Mesothelial cell of epicardium (in vitro differentiated cells): ENCODE results near the gene DMRTA1. TPM values are rescaled to one million over a fixed set of nuclear protein-coding genes. Genes with fewer than 3 reads are reported as not detected.

Source experiments
- DNase-seq, 2 experiments: peaks; one replicate each; pipeline ENCODE4 v3.0.0; 2021; ENCODE audit warnings: low spot score in 2 of 2; ENCODE audit not compliant: unreplicated experiment in 2 of 2
- H3K27ac Mint-ChIP-seq: 2 replicates; pipeline ENCODE4 v1.8.0; 2021; ENCODE audit warnings: mixed read lengths
- H3K27me3 Mint-ChIP-seq: 2 replicates; pipeline ENCODE4 v1.8.0; 2021; ENCODE audit warnings: low read depth, mixed read lengths
- H3K36me3 Mint-ChIP-seq: 2 replicates; pipeline ENCODE4 v1.8.0; 2021; ENCODE audit warnings: mixed read lengths
- H3K4me1 Mint-ChIP-seq: 2 replicates; pipeline ENCODE4 v1.8.0; 2021; ENCODE audit warnings: mixed read lengths
- H3K4me3 Mint-ChIP-seq: 2 replicates; pipeline ENCODE4 v1.8.0; 2021; ENCODE audit warnings: mild to moderate bottlenecking, moderate library complexity, mixed read lengths
- H3K9me3 Mint-ChIP-seq: 2 replicates; pipeline ENCODE4 v1.8.0; 2021; ENCODE audit warnings: mixed read lengths
- CTCF ChIP-seq: fragments of 200-600 bp; sonication (generic); IDR thresholded peaks from one replicate; pipeline ENCODE4 v1.5.0; 2021; ENCODE audit warnings: antibody characterized with exemption; ENCODE audit not compliant: unreplicated experiment
- total RNA-seq: library from RNA; stranded (reverse); gene quantifications from 3 replicates; pipeline ENCODE4 v1.2.1, GENCODE V29; 2021

The DMRTA1 gene
- total RNA-seq, 1 donor from 2014 or later = 1.6 TPM

DNA sequence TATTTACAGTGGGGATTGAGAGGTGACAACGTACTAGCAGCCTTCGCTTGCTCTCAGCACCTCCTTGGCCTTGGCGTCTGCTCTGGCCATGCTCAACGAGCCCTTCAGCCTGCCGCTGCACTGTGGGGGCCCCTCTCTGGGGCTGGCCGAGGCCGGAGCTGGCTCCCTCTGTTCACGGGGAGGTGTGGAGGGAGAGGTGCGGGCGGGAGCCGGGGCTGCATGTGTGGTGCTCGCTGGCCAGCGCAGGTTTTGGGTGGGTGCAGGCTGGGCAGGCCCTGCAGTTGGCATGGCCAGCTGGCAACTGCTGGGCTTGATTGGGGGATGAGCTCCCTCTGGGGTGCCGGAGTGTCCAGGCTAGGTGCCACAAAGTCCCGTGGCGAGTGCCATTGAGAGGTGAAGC is 5.8 kb upstream of the DMRTA1 start:
- Mint-ChIP-seq H3K4me3 (no peak overlapping the region), H3K9me3 (no peaks in the 10 kb centered on the region), H3K4me1 (no peaks in the 10 kb centered on the region), H3K27me3 (peaks cover 13% of the 10 kb centered on the region), H3K27ac (no peak overlapping the region), H3K36me3 (no peaks in the 10 kb centered on the region)
- TF ChIP-seq CTCF = no peak
- DNase-seq = no peak

GRCh38 chr9:22446950-22447617 is 460 bp downstream of the DMRTA1 start:
- Mint-ChIP-seq H3K27me3 (peaks cover 26% of the 10 kb centered on the region), H3K4me1 (peaks cover 13% of the 10 kb centered on the region), H3K4me3 (peak overlapping the region; percentile 81), H3K9me3 (no peaks in the 10 kb centered on the region), H3K36me3 (no peaks in the 10 kb centered on the region), H3K27ac (peak overlapping the region; percentile 71)
- no peak for TF ChIP-seq CTCF
- peak; percentile 58 to 81 for DNase-seq

GRCh38 chr9:22447618-22448305 is 1.1 kb downstream of the DMRTA1 start:
- no peak for DNase-seq
- Mint-ChIP-seq H3K9me3 (no peaks in the 10 kb centered on the region), H3K27ac (peak overlapping the region; percentile 68), H3K36me3 (no peaks in the 10 kb centered on the region), H3K4me3 (peak overlapping the region; percentile 81), H3K4me1 (peaks cover 13% of the 10 kb centered on the region), H3K27me3 (peaks cover 23% of the 10 kb centered on the region)
- no peak for TF ChIP-seq CTCF

GRCh38 chr9:22449719-22450118 is 3.1 kb downstream of the DMRTA1 start:
- Mint-ChIP-seq H3K9me3 (no peaks in the 10 kb centered on the region), H3K4me1 (peaks cover 13% of the 10 kb centered on the region), H3K36me3 (no peaks in the 10 kb centered on the region), H3K4me3 (no peak overlapping the region), H3K27me3 (peaks cover 17% of the 10 kb centered on the region), H3K27ac (no peak overlapping the region)
- no peak for DNase-seq
- no peak for TF ChIP-seq CTCF

GRCh38 chr9:22452415-22453010 is 5.9 kb downstream of the DMRTA1 start:
- peak; percentile 91 for TF ChIP-seq CTCF
- peak in 1 of 2 experiments; percentile 59 for DNase-seq

More at GRCh38 chr9:22452415-22453010, 5.9 kb downstream of the DMRTA1 start:
- Mint-ChIP-seq H3K36me3 (no peaks in the 10 kb centered on the region), H3K27ac (no peak overlapping the region), H3K27me3 (peaks cover 12% of the 10 kb centered on the region), H3K4me1 (peaks cover 11% of the 10 kb centered on the region), H3K9me3 (no peaks in the 10 kb centered on the region), H3K4me3 (no peak overlapping the region)
